DND-41 (cell line): ENCODE measurements around the gene DSC1.

Experiments used
- ATAC-seq: fragments of 200-7000 bp; cut with Tn5 transposase; 3 replicates; pipeline ENCODE4 v1.9.1; 2021; ENCODE audit warnings: low read depth; ENCODE audit not compliant: insufficient read depth
- DNase-seq: peaks from one replicate; pipeline ENCODE4 v3.0.0-alpha.2; 2020
- H2AFZ ChIP-seq: 2 replicates; pipeline ENCODE4 v1.6.0; 2012; ENCODE audit warnings: low read depth, low read length
- H3K27ac ChIP-seq: 2 replicates; pipeline ENCODE4 v1.5.1; 2012; ENCODE audit warnings: low read length, inconsistent platforms
- H3K27me3 ChIP-seq: fragments of 200-600 bp; sonication (generic); 2 replicates; pipeline ENCODE4 v1.6.0; 2012; ENCODE audit warnings: low read length, mild to moderate bottlenecking, inconsistent platforms; ENCODE audit not compliant: insufficient read depth, poor library complexity
- H3K36me3 ChIP-seq: 2 replicates; pipeline ENCODE4 v1.5.1; 2012; ENCODE audit warnings: low read length, inconsistent platforms; ENCODE audit not compliant: insufficient read depth
- H3K4me1 ChIP-seq: 2 replicates; pipeline ENCODE4 v1.5.1; 2012; ENCODE audit warnings: mild to moderate bottlenecking, low read length; ENCODE audit not compliant: insufficient read depth
- H3K4me2 ChIP-seq: 2 replicates; pipeline ENCODE4 v1.6.0; 2012; ENCODE audit warnings: mild to moderate bottlenecking, moderate library complexity, low read length, inconsistent platforms; ENCODE audit not compliant: insufficient read depth
- H3K4me3 ChIP-seq, 2 experiments: fragments of 200-600 bp in 1 of 2; shearing (Covaris generic) in 1 of 2; 2 replicates each; pipeline ENCODE4 v1.5.1; 2012 to 2016; ENCODE audit warnings: inconsistent platforms in 2 of 2, low read length in 2 of 2, mild to moderate bottlenecking in 2 of 2, low read depth in 1 of 2, moderate library complexity in 1 of 2
- H3K79me2 ChIP-seq: 2 replicates; pipeline ENCODE4 v1.6.0; 2012; ENCODE audit warnings: low read length, inconsistent platforms; ENCODE audit not compliant: insufficient read depth
- H3K9ac ChIP-seq: 2 replicates; pipeline ENCODE4 v1.6.0; 2012; ENCODE audit warnings: low read depth, mild to moderate bottlenecking, inconsistent platforms, low read length, moderate library complexity
- H3K9me3 ChIP-seq: 2 replicates; pipeline ENCODE4 v1.5.1; 2012; ENCODE audit warnings: low read length, moderate library complexity, mild to moderate bottlenecking, inconsistent platforms; ENCODE audit not compliant: insufficient read depth, severe bottlenecking
- H4K20me1 ChIP-seq: 2 replicates; pipeline ENCODE4 v1.6.0; 2012; ENCODE audit warnings: low read length; ENCODE audit not compliant: insufficient read depth
- EZH2 ChIP-seq: IDR thresholded peaks from 3 replicates; pipeline ENCODE4 v1.6.1; 2012; ENCODE audit warnings: borderline replicate concordance, low read depth, mild to moderate bottlenecking, moderate library complexity, low read length, inconsistent platforms; ENCODE audit not compliant: severe bottlenecking
- TF ChIP-seq, protein P1 (sequence below): IDR thresholded peaks from 2 replicates; pipeline ENCODE4 v1.5.1; 2012; ENCODE audit warnings: borderline replicate concordance, low read length, moderate library complexity, mild to moderate bottlenecking; ENCODE audit not compliant: poor library complexity, severe bottlenecking; ENCODE audit errors: extremely low read depth

The DSC1 gene

DNA sequence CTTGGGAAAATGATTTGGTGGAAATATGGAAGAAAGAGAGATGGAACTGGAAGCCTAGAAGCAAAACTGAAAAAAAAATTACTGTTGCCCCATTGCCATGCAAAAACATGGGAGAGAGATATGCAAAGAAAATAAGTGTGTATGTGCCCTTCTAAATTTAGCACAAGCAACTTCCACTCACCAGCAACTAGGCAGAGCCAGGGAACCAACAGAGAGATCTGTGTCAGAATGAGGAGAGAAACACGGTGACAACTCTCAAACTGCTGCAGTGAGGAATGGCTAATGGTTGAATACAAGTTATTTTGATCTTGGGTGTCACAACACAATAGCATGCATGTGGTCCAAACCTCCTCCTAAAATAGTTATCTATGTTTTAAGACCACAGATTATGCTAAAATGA is 71.3 kb downstream of the DSC1 start:
- ATAC-seq (no peak), DNase-seq (no peak)
- H2AFZ ChIP-seq, result no peak overlapping the region
- no peak overlapping the region for H3K27ac ChIP-seq
- no peaks in the 10 kb centered on the region for H3K4me1 ChIP-seq
- H3K36me3 ChIP-seq, result no peaks in the 10 kb centered on the region
- H3K79me2 ChIP-seq, result no peaks in the 10 kb centered on the region
- no peaks in the 10 kb centered on the region for H3K9me3 ChIP-seq
- no peak overlapping the region for H3K4me2 ChIP-seq
- H4K20me1 ChIP-seq, result no peaks in the 10 kb centered on the region
- no peak overlapping the region for H3K4me3 ChIP-seq
- TF ChIP-seq EZH2, result no peak
- TF ChIP-seq, protein P1, sequence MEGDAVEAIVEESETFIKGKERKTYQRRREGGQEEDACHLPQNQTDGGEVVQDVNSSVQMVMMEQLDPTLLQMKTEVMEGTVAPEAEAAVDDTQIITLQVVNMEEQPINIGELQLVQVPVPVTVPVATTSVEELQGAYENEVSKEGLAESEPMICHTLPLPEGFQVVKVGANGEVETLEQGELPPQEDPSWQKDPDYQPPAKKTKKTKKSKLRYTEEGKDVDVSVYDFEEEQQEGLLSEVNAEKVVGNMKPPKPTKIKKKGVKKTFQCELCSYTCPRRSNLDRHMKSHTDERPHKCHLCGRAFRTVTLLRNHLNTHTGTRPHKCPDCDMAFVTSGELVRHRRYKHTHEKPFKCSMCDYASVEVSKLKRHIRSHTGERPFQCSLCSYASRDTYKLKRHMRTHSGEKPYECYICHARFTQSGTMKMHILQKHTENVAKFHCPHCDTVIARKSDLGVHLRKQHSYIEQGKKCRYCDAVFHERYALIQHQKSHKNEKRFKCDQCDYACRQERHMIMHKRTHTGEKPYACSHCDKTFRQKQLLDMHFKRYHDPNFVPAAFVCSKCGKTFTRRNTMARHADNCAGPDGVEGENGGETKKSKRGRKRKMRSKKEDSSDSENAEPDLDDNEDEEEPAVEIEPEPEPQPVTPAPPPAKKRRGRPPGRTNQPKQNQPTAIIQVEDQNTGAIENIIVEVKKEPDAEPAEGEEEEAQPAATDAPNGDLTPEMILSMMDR, result no peak
- H3K9ac ChIP-seq, result no peak overlapping the region
- H3K27me3 ChIP-seq, result no peaks in the 10 kb centered on the region

DNA sequence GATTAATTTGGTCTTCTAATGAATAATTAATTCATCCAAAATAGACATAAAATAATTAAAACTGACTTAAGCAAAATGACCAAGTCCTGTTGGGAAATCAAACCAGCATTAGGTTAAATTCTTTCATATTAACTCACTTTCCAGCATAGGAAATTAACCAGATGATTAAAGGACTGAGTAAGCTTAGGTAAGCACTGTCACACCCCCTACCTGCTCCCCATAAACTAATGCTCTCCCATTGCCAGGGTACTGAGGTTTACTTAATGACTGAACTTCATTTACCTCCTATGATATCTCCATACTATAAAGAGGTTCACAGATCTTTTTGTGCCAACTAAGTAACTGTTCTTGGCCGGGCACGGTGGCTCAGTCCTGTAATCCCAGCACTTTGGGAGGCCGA is 74.1 kb downstream of the DSC1 start:
- Histone ChIP-seq H3K4me3 (no peak overlapping the region), H3K36me3 (no peaks in the 10 kb centered on the region), H3K4me2 (no peak overlapping the region), H3K27me3 (no peaks in the 10 kb centered on the region), H3K9ac (no peak overlapping the region), H2AFZ (no peak overlapping the region), H3K79me2 (no peaks in the 10 kb centered on the region), H3K9me3 (no peaks in the 10 kb centered on the region), H3K4me1 (no peaks in the 10 kb centered on the region), H4K20me1 (no peaks in the 10 kb centered on the region), H3K27ac (no peak overlapping the region)
- TF ChIP-seq, protein P1, result no peak
- TF ChIP-seq EZH2, result no peak
- DNase-seq (no peak), ATAC-seq (no peak)

GRCh38 chr18:31079973-31080372 is 82.7 kb downstream of the DSC1 start:
- no peak overlapping the region for H3K4me3 ChIP-seq
- no peak overlapping the region for H2AFZ ChIP-seq
- H3K9me3 ChIP-seq, result no peaks in the 10 kb centered on the region
- no peak overlapping the region for H3K9ac ChIP-seq
- no peaks in the 10 kb centered on the region for H3K4me1 ChIP-seq
- H4K20me1 ChIP-seq, result no peaks in the 10 kb centered on the region
- DNase-seq (no peak), ATAC-seq (no peak)
- no peak overlapping the region for H3K4me2 ChIP-seq
- TF ChIP-seq, protein P1, result no peak
- no peak for TF ChIP-seq EZH2
- no peaks in the 10 kb centered on the region for H3K36me3 ChIP-seq
- no peak overlapping the region for H3K27ac ChIP-seq
- no peaks in the 10 kb centered on the region for H3K27me3 ChIP-seq
- no peaks in the 10 kb centered on the region for H3K79me2 ChIP-seq
